Measurements from ENCODE around the gene CCNY.
"Not testable (repeated sequence)": the region's sequence is repeated elsewhere in the genome, so short reads cannot be mapped to it uniquely, and the experiment has no call there.

The CCNY gene

DNA sequence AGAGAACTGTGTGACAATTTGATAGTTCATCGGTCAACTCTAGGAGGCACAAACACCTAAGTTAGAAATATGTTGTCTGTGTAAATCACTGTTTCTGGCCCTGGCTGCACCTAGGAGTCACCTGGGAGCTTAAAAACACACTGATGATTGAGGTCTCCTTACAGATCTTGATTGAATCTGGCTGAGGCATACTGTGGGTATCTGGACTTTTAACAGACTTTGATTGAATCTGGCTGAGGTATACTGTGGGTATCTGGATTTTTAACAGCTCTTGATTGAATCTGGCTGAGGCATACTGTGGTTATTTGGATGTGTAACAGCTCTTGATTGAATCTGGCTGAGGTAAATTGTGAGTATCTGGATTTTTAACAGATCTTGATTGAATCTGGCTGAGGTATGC lies 181.9 kb downstream of the CCNY start:
- DNase-seq (ENCODE audit: low spot score) = not testable (repeated sequence)

GRCh38 chr10:35520996-35521395 lies 184.7 kb downstream of the CCNY start:
- DNase-seq (ENCODE audit: low spot score) = no peak

GRCh38 chr10:35523670-35524225 lies 187.4 kb downstream of the CCNY start:
- no peak for DNase-seq (ENCODE audit: low spot score)

GRCh38 chr10:35526746-35527145 lies 190.4 kb downstream of the CCNY start:
- no peak for DNase-seq (ENCODE audit: low spot score)

DNA sequence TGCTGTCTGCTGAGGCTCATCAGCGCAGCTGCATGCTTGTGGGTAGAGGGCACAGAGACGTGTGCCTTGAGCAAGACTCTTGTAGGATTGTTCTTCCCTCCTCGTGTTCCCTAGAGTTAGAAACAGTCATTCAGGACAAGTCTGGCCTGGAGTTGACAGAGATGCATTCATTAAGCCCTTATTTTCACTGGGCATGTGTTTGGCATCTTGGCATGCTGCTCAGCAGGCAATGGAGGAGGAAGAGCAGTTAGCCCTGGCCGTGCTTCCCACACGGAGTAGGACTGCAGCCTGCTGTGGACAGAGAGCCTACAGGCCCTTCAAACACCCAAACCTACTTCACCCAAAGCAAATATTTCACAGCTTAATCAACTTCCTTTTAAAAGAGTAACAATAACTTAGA lies 195.8 kb downstream of the CCNY start:
- DNase-seq (ENCODE audit: low spot score) = no peak

DNA sequence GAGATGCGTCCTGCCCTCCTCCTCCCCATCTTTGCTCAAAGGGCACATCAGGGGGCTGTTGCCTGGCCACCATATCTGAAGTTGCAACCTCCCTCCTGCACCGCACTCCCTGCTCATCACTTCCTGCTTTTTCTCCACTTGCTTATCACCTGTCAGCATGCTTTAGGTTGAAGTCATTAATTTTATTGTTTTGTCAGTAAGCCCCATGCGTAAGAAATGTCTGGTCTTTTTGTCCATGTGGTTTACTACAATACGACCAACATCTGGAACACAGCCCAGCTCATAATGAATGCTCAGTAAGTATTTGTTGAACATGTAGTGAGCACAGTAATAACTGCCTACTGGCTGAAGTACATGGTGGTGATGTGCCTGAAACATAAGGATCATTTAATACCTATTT lies 197.3 kb downstream of the CCNY start:
- DNase-seq (ENCODE audit: low spot score) = no peak

GRCh38 chr10:35535136-35535535 lies 198.8 kb downstream of the CCNY start:
- DNase-seq (ENCODE audit: low spot score) = no peak

DNA sequence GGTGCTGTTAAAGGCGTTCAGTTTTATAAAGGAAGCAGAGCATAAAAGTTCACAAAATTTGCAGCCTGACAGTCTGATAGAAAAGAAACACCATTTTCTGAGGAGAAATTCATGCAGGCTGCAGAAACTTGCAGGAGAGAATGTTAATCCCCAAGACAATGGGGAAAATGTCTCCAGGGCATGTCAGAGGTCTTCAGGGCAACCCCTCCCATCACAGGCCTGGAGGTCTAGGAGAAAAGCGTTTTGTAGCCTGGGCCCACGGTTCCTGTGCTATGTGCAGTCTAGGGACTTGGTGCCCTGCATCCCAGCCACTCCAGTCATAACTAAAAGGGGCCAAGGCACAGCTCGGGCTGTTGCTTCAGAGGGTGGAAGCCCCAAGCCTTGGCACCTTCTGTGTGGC lies 200.5 kb downstream of the CCNY start:
- DNase-seq (ENCODE audit: low spot score) = no peak

GRCh38 chr10:35537925-35538324 lies 201.6 kb downstream of the CCNY start:
- not testable (repeated sequence) for DNase-seq (ENCODE audit: low spot score)

- DNase-seq (ENCODE audit: low spot score) = no peak
Observed at GRCh38 chr10:35540296-35541164, 204.2 kb downstream of the CCNY start.

- DNase-seq (ENCODE audit: low spot score) = no peak
Observed at GRCh38 chr10:35541720-35542119, 205.4 kb downstream of the CCNY start.

DNA sequence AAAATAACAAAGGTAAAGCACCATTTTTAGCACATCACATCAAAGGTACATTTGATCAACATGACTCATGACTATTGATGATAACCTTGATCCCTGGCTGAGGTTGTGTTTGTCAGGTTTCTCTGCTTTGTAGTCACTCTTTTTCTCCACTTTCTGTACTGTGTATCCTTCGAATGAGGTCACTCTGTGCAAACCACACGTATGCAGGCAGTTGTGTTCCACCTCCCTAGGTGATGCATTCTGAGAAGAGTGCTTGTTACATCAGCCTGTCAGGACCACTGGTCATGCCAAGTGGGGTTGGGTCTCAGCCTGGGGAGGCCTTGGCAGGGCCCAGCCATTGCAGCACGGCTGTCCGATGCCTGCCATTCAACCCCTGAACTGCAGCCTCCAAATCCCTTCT lies 206.0 kb downstream of the CCNY start:
- DNase-seq (ENCODE audit: low spot score) = no peak

- DNase-seq (ENCODE audit: low spot score) = no peak
Observed at GRCh38 chr10:35545079-35545657, 208.9 kb downstream of the CCNY start.

DNA sequence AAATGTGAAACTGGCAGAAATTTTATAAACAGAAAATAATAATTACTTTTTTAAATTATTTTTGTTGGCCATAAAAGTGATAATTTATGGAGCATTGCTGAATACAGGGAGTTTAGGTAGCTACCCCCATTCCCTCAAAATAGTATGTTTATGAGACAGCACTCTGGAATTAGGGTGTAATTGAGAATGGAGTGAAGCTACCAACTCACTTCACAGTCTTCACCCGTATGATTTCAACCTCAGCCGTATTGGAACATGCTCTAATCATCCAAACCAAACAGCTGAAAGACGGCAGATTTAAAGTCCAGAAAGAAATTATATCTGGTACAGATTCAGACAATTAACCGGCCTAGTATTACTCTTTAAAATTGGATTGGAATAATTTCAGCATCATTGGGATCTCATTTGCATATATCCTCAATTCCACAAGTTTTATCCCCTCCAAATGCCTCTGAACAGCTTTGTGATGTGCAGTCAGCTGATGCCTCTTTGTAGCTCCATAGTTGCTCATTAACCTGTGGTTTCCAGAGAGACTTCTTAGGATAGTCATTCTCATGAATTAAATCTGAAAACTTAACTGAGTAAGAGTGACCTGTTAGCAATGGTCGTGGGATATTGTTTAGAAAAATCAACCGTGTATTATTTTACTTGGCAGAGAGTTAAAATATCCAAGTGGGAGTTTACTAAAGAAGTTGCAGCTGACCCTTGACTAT lies 209.7 kb downstream of the CCNY start:
- no peak for DNase-seq (ENCODE audit: low spot score)

DNA sequence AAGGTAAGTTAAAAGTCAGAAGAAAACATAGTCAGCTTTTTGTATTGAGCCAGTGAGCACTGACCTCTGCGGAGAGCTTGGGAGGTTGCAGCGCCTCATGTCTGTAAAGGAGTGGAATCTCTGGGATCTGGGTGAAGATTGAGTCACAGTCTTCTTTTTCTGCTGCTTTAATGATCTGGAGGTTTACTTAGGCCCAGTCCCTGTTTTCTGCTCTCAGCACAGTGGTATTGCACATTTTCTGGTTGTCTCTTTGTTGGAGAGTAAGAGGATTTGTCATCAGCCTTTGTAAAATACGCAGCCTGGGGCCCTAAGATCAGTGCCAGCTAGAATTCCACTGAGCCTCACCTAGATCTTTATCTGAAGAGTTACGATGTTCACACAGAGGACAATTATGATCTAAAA lies 210.5 kb downstream of the CCNY start:
- DNase-seq (ENCODE audit: low spot score) = no peak

GRCh38 chr10:35552650-35553342 lies 216.5 kb downstream of the CCNY start:
- no peak for DNase-seq (ENCODE audit: low spot score)

- DNase-seq (ENCODE audit: low spot score) = no peak
Observed at GRCh38 chr10:35554036-35554435, 217.7 kb downstream of the CCNY start.

DNA sequence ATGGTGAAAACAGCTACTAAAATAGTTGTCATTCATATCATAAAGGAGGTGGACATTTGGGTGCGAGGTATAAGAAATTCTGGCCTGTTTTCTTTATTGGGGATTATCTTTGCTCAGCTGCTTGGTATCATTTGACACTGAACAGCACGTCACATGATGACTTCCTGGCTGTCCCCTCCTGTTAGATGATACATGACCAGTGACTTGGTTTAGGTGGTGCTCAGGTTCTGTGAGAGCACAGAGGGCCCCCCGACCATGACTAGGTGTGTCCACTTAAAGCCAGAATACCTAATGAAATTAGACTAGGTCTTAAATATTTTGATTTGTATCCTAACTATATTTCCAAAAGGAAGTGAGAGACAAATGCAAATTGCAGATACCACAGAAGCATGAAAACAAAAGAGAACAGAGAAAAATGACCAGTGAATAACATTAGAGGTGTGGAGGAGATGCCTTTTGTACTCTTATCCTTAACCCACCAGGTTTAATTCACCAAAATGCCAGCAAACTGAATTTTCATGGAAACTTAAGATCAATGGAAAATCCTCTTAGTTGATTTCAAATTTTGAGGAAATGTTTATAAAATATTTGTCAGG lies 218.2 kb downstream of the CCNY start:
- DNase-seq (ENCODE audit: low spot score) = no peak

DNA sequence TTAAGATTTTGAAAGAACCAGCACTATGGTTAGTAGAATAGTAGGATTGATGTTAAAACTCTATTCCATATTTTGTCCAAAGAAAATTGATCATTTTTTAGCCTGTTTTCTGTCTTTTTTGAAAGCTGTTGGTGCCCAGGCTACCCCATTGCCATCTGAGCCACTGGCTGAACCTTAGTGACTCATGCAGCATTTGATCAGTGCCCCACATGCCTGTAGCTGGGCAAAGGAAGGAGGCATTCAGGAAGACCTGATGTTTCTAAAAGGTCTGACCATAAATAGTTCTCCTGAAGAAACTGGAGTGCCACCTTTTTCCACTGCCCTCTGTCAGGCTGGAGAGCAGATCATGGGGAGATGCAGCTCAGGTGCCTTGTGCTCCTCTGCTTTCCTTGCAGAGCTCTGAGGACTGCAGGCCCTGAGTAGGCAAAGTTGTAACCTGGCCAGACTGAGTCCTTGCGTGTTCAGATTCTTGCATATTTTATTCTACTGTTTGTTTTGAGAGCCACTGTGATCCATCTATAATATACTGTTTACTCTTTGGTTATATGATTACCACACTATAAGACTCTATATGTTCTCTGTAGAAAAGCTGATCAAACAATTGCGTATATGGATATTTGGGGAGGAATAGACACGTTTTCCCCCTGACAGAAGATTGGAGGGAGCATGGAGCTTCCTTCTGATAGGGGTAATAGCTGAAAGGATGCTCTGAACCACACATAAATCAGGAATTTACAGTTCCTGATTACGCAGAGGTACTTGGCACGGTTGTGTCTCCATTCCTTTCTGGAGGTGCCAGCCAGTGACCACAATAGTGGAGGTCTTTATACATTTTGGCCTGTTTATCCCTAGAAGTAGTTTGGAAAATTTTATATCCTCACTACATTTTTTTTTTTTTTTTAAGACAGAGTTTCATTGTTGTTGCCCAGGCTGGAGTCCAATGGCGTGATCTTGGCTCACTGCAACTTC lies 219.9 kb downstream of the CCNY start:
- DNase-seq (ENCODE audit: low spot score) = no peak

DNA sequence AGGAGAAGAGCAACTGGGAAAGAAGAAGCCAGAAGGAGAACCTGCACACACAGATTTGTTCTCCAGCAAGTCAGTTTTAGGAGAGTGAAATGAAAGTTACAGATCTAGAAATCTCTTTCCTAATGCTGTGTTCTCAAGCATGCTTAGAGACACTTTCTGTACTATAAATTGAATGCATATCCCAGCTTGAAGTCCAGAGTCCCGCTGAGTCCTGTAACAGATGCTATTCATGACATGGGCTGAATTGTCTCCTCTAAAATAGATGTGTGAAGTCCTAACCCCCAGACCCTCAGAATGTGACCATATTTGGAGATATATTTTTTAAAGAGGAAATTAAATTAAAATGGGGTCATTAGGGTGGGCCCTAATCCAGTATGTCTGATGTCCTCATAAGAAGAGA lies 222.0 kb downstream of the CCNY start:
- DNase-seq (ENCODE audit: low spot score) = no peak

DNA sequence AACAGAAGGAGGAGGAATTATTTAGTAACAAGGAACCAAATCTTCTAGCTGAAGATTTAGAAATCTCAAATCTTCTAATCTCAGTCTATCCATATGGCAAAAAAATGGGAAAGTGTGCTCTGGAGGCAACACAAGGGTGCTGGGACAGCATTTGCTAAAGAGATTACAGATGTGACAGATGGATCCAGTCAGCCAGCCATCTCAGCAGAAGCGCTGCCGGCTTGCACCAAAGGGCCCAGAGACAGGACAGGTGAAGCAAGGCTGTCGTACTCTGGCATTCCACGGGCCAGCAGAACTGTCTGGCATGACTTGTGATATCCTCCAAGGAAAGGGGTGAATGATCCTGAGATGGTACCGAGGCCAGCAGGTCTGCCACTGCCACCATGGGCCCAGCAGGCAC lies 223.1 kb downstream of the CCNY start:
- no peak for DNase-seq (ENCODE audit: low spot score)

Data from left forelimb (tissue), 1 donor.